ENCODE results near the gene SLC9A1.

The SLC9A1 gene

DNA sequence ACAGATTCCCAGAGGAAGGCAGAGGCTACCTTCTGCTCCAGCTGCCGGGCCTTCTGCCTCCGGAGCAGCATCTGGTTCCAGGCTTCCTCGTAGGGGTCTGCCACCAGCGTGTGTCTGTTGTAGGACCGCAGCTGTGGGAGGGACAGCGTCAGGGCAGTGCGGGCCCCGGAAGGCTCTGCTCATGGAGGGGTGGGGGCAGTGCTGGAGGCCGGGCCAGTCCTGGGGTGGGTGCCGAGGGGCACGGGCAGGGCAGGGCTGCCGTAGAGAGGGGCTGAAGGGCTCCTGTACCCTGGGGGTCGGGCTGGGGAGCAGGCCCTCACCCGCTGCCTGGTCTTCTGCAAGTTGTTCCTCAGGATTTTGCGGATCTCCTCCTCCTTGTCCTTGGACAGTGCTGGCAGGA is 53.2 kb downstream of the SLC9A1 start:
- no peak for DNase-seq

DNA sequence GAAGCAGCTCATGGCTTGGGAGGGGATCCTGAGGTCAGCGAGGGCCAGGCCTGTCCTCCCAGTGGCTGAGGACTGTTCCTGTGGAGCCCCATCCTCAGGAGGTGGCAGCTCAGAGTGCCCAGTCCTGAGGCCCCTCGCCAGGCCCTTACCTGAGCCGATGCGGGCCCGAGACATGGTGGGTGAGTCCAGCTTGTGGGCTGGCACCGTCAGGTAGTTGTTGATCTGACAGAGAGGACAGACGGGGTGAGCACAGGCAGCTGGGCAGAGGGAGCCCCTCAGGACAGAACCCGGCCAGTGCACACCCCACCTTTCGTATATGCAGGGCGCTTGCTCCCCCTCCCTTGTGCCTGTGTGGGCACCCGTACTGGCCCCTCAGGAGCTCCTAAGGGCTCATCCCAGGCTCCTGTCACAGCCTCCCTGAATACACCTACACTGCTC is 53.9 kb downstream of the SLC9A1 start:
- no peak for DNase-seq

GRCh38 chr1:27100335-27101053 is 54.4 kb downstream of the SLC9A1 start:
- DNase-seq: no peak

DNA sequence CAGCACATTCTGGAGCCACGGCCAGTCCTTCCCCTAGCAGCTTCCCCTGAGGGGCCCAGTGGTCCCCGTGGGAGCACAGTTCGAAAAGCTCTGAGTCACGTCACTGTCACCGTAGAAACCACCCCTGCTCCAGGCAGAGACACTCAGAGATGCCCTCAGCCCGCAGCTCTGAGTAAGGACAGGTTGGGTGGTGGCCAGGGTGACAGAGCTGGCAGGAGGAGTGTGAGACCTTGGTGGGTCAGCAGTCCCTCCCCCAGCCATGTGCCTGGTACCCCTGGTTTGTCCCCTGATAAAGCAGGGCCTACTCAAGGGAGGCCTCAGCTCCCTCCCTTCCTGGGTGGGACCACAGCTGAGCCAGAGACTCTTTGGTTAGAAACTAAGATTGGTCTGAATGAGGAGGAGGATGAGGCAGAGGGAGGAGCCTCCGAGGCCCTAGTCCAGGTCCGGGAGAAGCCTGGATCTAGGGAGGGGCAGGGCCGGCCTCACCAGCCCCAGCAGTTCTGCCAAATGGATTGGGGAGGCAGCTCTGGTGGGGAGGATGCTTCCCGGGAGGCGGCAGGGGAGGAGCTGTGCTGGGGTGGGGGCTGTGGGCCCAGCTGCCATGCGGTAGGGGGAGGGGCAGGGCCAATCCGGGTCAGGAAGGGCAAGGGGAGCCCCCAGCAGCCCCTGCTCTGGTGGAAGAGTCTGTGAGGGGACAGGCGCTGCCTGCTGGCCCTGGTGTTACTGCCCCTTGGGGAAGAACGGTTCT is 55.2 kb downstream of the SLC9A1 start:
- DNase-seq: no peak

DNA sequence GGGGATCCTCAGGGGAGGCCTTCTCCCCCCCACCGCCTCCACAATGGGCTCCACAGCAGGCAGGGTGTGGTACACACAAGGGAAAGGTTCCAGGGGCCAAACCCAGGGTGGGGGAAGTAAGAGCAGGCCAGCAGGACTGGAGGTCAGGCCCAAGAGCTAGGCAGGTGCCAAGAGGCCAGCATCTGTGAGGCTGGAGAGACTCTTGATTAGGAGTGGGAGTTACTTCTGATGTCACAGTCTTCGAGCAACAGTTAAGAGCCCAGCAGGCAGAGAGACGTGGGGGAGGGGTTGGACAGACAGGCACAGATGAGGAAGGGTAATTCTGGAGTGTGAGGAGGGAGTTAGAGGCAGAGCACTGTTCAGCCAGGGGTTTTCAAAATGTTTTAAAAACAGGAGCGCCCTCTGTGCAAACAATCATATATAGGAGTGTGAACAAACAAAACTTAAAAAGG is 55.8 kb downstream of the SLC9A1 start:
- no peak for DNase-seq

DNA sequence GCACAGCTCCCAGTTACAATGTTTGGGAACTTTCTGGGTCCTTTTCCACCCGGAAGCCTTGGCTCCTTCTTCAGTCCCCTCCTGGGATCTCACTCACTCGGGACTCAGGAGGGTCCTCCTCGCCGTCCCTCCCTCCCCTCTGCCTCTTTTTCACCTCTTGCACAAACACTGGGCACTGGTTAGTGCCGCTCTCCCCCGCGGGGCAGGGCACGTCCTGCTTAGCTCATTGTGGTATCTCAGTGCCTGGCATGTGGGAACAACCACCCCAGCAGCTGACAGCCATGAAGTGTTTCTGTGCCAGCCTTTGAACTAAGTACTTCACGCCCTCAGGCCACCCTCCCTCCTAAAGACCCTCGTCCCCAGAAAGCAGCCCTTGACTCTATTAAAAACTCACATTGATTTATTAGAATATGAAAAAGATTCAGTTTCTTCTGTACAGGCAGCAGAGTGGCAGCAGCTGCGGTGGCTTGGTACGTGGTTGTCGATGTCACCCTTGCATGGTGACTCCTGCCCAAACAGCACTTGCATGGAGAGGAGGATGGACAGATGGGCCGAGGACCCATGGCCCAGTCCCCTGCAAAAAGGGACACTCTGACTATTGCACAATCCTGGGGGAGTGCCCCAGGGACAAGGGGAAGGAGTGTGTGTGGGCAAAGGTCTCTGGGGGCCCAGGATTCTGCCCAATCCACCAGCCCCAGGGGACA is 56.3 kb downstream of the SLC9A1 start:
- DNase-seq: no peak

DNA sequence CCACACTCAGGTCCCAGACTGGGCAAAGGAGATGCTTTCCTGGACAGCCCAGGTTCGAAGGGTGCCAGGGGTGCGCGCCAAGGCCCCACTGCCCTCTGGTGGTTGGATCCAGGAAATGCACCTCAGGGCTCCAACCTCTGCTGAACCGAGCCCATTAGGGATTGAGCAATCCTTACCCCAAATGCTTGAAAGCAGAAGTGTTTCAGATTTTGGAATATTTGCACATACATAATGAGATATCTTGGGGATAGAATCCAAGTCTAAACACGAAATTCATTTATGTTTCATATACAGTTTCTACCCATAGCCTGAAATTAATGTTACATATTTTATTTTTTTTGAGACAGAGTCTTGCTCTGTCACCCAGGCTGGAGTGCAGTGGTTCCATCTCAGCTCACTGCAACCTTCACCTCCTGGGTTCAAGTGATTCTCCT is 57.4 kb downstream of the SLC9A1 start:
- peak; percentile 89 for DNase-seq

- DNase-seq: no peak
Observed at GRCh38 chr1:27095576-27095975, 59.3 kb downstream of the SLC9A1 start.

- no peak for DNase-seq
Observed at GRCh38 chr1:27092888-27093287, 62.0 kb downstream of the SLC9A1 start.

DNA sequence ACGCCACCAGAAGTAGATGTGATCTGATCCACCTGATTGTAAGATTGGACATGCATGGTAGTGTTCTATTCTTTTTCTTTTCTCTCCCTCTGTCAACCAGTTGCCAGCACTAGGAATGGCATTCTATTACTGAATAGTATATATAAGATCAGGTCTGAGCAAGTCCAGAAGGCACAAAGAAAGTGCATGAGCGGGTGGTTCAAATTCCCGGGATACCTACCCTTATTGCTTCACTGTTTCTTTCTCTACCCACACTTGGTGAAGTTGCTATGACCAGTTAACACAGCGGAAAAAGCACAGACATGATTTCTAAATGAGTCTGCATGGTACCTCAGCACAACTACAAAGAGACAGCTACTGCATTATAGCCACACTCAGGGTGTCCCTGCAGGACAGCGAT is 64.0 kb downstream of the SLC9A1 start:
- DNase-seq: no peak

GRCh38 chr1:27087371-27088220 is 67.3 kb downstream of the SLC9A1 start:
- DNase-seq: no peak

GRCh38 chr1:27086628-27087027 is 68.3 kb downstream of the SLC9A1 start:
- no peak for DNase-seq

DNA sequence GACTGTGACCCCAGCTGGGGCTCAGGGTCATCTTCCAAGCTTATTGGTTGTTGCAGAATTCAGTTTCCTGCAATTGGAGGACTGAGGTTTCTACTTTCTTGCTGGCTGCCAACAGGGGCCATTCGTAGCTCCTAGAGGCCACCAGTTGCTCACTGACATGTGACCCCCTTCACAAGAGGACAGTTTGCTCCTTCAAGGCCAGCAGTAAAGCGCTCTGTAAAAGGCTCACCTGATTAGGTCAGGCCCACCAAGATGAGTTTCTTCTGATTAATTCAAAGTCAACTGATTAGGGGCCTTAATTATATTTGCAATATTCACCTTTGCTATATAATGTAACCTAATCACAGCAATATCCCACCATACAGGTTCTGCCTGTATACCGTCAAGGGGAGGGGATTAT is 68.9 kb downstream of the SLC9A1 start:
- no peak for DNase-seq

DNA sequence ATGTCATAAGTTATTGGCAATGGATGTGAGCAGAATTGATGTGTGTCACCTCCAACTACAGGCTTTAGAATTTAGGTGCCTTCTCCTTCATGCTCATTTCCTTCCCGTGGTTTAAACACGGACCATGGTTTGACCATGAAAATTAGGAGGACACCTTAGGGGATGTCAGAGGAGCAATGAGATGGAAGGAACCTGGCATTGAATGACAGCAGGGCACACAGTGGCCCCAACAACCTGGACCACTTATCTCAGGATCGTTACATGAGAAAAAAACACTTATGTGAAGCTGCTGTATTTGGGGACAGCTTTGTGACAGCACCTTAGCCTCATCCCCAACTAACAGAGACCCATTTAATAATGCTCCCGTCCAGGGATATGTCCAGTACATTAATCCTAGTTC is 70.8 kb downstream of the SLC9A1 start:
- DNase-seq: no peak

- no peak for DNase-seq
Observed at GRCh38 chr1:27077968-27078367, 77.0 kb downstream of the SLC9A1 start.

GRCh38 chr1:27076803-27077202 is 78.1 kb downstream of the SLC9A1 start:
- no peak for DNase-seq

DNA sequence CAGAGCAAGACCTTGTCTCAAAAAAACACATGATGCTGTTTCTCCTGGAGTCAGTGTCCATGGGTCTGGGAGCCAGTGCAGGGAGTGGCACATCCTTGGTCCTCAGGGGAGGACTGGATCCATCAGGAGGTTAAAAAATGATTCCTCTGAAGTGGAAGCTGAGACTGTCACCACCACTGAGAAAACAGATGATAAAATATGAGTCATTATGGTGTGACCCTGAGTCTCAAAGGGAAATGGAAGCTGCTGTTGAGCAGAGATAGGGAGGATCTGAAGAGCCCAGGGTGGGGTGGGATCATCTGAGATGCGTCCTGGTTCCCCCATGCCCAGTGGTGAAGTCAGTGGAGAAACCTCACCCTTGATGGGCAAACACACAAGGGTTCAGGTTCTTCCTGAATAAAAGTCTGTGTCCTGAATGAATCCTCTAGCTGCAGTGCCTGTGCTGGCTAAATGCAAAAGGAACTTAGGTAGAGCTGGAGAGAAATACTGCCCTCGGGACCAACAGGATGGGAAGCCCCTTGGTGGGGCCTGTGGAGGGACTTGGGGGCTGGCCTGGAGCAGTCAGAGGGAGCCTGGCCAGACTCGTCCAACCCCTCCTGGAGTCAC is 80.6 kb downstream of the SLC9A1 start:
- DNase-seq: no peak

DNA sequence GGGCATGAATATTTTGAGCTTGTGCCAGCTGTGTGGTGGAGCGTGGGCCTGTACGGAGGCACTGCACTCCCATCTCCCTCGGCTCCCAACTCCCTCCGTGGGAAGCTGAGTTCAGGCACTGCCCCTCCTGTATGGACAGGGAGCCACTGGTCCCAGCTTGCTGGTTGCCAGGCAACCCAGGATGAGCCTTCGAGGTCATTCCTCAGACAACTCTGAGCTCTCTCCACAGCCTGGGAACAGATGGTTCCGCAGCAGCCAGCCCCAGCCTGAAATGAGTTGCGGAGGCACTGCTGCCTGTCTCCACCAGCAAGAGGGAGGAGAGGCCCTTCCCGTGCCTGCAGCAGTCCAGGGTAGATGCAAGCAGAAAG is 83.9 kb downstream of the SLC9A1 start:
- DNase-seq: no peak

DNA sequence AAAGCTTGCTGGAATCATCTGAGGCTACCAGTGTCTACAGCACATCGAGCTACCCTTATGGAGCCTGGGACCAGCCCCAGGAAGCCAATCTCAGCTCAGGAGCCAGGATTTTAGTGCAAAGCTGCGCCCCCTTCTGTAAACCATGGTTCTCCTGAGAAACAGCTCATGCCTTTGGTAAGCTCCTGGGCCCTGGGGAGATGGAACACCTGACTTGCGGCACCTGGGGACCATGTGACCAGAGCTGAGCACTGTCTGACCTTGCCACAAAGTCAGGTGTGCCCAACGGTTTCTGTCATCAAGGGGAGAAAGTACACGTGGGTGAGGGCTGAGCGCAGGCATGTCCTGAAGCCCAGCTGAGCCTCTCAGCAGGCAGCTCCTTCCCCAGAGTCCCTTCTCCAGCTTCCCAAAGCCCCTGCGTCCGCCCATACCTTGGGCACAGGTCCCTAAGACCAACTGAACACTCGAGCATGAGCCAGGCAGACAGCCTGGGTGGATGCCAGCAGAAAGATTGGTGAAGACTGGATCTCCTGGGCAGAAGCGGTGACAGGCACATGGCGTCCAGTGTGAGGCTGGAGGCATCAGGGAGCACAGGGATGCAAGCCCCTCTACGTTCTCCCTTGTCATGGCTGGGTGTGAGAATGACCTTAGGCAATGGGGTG is 84.4 kb downstream of the SLC9A1 start:
- DNase-seq: no peak

DNA sequence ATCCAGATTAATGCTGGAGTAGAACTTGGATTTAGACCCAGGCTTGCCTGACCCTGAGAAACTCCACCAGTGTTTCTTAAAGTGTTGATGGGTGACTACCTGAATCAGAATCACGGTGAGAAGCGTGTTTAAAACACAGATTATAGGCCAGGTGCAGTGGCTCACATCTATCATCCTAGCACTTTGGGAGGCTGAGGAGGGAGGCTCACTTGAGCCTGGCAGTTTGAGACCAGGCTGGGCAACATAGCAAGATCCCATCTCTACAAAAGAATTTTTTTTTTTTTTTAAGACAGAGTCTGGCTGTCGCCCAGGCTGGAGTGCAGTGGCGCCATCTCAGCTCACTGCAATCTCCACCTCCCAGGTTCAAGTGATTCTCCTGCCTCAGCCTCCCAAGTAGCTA is 86.0 kb downstream of the SLC9A1 start:
- DNase-seq: no peak

DNA sequence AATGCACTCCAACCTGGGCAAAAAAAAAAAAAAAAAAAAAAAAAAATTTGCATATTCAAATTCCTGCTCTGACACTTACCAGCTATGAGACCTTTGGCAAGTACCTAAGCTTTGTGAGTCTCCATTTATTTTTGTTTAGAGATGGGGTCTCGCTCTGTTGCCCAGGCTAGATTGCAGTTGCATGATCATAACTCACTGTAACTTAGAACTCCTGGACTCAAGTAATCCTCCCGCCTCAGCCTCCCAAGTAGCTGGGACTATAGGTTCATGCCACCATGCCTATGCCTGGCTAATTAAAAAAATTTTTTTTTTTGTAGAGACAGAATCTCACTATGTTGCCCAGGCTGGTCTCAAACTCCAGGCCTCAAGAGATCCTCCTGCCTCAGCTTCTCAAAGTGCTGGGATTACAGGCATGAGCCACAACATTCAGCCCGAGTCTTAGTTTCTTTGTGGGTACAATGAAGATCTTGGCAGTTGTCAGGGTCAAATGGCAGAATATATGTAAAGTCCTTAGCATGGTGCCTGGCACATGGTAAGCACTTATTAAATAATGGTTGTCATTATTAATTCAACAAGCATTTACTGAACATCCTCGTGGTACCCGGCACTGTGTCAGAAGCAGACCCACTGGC is 88.8 kb downstream of the SLC9A1 start:
- no peak for DNase-seq
